ENCODE data around the gene FCHSD2. TPM values are rescaled to one million over a fixed set of nuclear protein-coding genes. Genes with fewer than 3 reads are reported as not detected.
"Not testable (repeated sequence)": the region's sequence is repeated elsewhere in the genome, so short reads cannot be mapped to it uniquely, and the experiment has no call there.

Gene FCHSD2
- total RNA-seq, 1 donor from 2014 or later = 13.1 TPM

DNA sequence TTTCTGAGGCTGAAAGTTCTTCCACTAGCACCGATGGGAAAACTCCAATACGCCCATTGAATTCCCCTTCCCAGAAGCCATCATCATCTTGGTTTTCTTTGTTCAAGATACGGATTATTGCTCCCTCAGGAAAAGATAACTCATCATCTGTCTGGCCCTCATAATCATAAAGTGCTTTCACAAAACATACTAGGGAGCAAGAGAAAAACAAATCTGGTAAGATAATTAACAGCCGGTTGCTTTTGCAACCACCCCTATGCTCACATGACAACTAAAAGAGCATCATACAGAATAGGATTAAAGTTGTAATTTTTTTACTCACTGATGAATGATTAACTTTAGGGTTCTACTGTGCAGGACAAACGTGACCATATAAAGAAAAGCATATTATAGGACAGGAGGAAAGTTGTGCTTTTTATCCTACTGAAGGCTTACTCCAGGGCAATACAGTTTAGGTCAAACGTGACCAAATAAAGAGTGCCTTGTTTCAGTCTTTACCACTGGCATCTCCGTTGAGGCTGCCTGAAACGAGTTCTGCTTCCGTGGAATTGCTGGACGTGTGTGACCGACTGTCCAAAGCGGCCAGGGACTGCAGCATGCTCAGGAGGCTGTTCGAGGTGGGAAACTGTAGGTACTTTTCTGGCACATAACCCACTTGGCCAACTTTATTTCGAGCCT lies 299.3 kb downstream of the FCHSD2 start:
- DNase-seq (ENCODE audit: low read depth) = no peak

DNA sequence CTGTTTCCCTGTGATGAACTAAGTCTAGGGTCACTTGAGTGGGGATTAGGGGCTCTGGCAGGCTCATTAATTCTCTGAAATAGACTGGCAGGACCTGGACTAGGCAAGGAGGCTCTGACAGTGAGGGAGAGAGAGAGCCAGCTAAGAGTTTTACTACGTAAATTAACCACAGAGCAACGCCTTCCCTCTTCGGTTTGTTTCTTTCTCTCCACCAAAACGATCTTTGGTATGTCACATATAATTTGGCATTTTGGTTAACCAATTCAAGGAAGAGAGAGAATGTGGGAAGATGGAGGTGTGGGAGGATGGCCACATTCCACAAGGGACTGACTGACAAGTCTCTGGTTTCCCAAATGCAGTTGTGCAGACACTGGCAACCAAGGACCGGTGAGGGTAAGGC lies 300.0 kb downstream of the FCHSD2 start:
- no peak for DNase-seq (ENCODE audit: low read depth)

DNA sequence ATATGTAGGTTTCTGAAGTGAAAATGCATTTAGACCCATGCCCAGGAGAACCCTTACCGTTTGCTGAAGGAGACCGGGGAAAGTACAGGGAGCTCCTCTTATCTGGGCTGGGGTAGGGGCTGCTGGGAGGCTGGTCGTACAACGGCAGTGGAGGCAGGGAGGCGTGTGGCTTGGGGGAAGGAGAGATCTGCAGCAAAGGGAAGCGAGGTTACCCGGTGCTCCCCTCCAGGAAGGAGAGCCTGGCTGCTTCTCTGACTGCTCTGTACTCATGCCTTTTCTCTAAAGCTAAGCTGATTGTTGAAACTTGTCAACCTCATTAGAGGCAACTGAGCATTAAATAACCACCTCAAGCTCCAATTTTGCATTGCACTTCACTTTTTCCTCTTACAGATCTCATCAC lies 300.7 kb downstream of the FCHSD2 start:
- no peak for DNase-seq (ENCODE audit: low read depth)

DNA sequence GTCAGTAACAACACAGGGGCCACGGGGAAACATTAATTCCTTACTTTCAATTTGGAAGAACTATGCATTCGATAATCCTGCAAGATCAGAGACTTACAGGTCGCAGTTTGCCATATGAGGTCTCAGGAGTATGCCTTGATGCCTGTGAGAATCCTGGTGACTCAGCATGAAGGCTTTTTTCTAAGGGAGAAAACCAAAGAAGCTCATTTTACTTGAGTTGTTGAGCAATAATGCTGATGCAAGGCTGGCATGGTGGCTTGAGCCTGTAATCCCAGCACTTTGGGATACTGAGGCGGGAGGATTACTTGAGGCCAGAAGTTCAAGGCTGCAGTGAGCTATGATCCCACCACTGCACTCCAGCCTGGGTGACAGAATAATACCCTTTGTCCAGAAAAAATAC lies 301.3 kb downstream of the FCHSD2 start:
- peak; percentile 38 for DNase-seq (ENCODE audit: low read depth)

DNA sequence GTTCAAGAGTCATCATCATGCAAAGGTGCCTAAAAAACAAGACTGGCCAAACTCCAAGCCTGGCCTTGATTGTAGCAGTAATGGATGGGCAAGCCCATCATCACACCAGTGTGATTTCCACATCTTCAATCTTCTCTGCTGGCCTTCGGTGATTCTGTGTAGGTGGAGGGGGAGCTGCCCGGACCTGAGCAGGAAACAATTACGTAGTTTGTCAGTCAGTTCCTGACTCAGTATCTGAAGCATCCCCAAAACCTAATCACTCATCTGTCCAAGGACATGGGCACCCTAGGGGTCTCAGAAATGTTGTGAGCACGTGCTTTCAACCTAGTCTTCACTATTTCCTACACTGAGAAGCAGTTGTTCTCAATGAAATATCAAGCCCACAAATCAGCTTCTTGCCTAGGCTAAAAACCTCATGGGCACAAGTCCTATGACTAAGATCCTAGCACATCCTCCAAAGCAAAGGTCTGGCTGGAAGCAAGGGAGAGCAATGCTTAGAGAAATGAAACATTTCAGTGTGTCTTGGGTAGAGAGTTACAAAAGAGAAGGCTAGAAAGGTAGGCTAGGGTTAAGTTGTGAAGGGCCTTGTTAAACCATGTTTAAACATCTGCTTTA lies 303.3 kb downstream of the FCHSD2 start:
- no peak for DNase-seq (ENCODE audit: low read depth)

DNA sequence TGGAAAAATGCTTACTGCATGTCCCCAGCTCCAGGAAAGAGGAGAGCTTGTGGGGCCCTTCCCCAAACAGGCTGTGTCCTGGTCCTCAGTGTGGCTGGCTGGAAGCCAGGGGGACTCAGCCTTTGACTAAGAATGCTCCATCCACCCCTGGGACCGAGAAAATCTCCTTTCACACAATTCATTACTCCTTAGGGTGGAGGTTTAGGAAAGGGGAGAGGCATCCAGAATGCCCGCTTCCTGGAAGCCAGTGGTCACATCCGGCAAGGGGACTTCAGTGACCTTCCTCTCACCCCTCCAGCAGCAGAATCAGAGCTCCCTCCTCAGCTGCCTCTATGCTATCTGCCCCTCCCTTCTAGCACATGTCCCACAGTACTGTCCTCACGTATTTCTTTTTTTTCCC lies 306.0 kb downstream of the FCHSD2 start:
- no peak for DNase-seq (ENCODE audit: low read depth)

DNA sequence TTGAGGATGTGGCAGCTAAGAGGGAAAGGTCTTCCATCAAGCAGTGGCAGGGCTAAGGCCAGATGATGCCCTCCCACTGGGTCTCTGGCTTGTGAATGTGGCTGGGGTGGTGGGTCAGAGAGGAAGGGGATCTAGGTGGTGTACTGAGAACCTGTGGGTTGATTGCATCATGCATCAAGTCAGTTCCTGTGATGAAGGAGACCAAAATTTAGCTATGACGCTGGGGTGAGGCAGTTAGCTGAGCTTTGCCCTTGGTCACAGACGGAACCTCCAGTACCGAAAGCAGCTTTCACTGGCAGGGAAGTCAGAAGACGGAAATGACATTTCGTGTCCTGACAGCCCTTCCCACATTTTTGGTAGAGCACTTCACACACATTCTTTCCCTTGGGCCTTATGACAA lies 307.2 kb downstream of the FCHSD2 start:
- no peak for DNase-seq (ENCODE audit: low read depth)

DNA sequence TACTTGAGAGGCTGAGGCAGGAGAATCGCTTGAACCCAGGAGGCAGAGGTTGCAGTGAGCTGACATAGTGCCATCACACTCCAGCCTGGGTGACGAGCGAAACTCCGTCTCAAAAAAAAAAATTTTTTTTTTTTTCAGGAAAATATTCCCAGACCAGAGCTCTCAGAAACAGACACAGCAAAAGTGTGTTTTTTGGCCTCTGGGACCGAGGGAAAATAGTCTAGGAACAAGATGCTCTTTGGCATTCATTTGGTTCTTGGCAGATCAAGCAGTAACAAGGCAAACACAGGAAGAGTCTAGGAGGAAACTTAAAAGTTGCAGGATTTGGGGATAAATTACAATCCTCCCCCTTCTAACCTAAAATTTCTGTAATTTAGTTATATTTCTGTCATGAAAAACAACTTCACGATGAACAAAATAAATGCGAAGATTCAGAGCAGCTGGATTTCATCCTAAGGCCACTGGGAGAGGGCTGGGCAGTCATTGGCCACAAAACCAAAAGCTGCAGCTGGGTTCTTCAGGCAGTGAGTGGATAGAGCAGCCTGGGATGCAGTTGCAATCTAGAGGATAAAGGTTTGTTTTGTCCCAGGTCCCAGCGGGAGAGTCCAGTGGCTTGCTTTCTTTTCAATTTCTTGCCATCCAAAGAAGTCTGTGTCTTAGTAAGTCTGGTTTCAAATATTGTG lies 308.2 kb downstream of the FCHSD2 start:
- no peak for DNase-seq (ENCODE audit: low read depth)

DNA sequence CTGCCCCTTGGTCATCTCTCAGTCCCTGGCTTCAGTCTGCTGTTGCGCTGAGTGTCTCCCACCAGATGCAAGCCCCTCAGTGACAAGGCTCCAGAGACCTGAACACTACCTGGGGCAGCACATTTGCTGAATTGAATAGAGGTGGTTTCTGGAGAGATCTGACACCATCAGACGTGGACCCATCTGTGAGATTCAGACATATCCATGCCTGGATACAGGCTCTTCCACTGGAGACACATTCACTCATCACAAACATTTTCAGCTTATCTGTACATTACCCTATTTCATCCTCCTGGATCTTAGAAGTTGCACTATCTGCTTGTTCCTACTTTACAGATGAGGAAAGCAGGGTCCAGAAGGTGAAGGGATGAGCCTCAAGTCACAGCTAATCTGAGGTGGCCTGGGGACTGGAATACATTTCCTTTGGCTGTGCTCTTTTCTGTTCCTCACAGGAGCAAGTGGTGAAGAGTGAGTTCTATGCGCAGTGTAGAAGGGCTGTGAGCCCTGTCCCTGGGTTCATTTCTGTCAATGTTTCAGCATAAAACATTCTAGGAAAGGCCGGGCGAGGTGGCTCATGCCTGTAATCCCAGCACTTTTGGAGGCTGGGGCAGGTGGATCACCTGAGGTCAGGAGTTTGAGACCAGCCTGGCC lies 308.9 kb downstream of the FCHSD2 start:
- no peak for DNase-seq (ENCODE audit: low read depth)

DNA sequence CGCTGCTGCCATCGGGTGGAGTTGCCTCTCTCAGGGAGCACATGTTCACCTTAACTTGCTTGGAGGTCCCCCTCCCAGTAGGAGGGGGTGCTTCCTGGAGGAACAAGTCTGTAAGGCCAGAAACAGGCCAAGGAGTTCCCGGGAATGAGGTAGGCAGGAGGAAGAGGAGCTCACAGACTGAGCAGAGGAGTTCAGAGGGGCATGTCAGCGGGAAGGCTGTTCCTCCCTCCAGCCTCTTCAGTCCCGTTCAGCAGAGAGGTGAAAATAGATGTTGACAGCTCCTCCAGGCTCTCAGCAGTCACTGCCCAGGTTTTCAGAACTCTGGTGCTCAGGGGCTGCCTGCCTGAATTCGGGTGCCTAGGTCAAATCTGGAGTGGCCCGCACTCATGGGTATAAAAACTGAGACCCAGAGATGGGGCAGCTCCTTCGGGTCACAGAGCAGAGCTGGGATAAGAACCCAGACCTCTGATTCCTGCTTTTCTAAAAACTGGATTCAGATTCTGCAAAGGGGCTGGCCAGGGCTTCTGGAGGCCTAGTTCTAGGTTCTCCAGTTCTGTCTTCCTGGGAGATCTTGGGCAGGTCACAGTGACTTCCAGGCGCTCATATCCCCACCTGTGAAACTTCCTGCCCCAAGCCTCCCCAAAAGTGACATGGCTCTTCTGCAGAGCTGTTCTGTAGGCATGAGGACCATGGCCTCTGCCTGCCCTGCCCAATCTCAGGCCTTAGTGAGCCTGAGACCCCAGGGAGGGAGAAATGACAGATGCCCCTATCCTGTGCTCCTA lies 309.6 kb downstream of the FCHSD2 start:
- DNase-seq (ENCODE audit: low read depth) = no peak

DNA sequence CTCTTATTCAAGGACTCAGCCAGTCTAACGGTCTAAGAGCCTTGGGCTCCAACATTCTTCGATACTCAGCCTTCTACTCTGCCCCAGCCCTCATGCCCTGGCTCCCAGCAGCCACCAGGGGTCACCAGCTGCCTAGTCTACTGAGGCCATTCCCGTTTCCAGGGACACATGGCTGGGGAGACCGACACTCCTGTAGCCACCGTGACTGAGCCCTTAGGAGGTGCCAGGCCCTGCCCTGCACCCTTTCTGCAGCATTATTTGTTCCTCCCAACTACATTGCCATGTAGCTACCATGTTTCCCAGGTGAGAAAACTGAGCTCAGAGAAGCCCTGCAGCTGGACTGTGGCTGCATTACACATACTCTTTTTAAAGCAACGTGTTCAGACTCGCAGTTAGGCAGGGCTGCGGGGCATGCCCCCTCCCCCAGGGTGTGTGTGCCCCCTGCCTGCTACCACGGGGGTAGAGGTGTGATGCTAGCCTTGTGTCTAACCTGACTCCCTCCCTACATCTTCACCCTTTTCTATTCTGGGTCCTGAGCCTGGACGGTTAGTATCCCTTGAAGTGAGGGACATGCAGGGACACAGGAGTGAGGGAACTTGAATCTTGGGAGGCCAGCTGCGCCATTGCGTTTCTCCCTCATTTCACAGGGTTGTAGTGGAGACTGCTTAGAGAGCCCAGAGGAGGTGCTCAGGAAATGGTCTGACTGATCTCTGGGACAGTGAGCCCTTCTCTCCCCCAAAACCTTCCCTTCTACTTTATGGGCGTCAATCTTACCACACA lies 310.4 kb downstream of the FCHSD2 start:
- peak; percentile 81 for DNase-seq (ENCODE audit: low read depth)

DNA sequence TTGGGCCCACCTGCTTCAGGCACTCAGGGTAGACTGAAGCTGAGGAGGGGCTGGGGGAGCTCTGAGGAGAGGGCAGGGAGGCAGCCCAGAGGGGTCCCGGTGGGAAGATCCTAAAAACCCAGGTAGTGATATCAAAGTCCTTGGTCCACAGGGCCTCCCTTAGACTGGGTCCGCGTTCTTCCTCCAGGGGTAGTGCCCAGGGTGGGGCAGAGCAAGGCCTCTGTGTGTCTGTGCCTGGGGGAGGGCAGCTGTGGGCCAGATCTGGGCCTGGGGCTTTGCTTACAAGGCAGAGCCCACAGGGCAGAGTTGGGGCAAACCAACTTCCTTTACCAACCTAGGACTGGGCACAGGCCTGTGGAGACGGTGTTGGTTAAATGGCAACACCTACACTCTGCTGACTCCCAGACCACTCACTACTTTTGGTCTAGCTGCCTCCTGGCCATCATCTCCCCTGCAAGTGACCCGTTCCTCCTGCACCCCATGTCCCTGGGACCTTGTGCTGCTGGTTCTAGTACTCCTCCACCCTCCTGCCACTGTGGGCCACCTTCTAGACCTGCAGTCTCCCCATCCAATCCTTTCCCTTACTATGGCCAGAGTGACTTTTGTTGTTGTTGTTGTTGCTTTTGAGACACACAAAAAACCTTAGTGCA lies 312.1 kb downstream of the FCHSD2 start:
- no peak for DNase-seq (ENCODE audit: low read depth)

DNA sequence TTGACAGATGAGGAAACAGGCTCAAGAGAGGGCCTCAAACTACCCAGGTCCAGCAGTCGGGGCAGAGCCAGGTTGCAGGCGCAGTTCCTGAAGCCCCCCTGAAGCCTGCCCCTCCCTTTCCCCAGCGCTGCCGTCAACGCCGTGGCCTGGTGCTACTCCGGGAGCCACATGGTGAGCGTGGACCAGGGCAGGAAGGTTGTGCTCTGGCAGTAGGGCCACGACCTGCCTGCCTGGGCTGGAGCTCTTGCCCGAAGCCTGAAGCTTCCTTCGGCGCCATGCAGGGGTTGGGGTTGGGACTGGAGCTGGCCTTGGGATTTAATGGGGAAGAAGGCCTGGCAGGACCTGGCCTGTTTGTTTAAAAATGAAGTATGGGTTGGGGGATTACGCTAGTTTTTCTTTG lies 312.9 kb downstream of the FCHSD2 start:
- DNase-seq (ENCODE audit: low read depth) = no peak

DNA sequence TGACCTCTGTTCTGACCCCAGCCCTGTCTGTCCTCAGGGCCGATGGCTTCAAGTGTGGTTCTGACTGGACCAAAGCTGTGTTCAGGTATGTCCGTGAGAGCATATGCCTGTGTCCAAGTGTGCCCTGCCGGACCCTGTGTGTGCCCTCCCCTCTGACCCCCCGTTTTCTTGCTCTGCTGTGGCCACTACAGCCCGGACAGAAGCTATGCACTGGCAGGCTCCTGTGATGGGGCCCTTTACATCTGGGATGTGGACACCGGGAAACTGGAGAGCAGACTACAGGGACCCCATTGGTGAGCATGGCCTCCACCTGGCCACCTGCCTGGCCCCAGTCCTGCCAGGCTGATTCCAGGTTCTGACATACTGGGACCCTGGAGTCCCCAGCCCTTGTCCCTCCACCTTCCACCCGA lies 313.4 kb downstream of the FCHSD2 start:
- no peak for DNase-seq (ENCODE audit: low read depth)

DNA sequence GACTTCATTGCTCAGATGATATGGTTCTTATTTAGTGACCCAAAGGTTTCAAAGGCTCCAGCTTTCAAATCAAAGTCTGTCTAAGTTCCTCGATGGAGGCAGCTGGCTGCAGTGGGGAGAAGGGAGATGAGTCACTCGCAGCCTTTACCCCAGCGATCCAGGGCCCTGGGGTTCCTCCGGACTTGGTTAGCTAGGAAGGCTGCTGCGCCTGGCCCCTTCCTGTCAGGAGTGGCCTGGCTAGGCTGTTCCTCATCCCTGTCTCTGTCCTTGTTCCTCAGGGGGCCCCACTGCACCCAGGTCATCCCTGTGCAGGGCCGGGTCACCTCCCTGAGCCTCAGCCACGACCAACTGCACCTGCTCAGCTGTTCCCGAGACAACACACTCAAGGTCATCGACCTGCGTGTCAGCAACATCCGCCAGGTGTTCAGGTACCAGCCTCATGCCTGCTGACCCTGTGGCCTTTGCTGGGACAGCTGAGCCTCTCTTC lies 314.0 kb downstream of the FCHSD2 start:
- peak; percentile 57 for DNase-seq (ENCODE audit: low read depth)

DNA sequence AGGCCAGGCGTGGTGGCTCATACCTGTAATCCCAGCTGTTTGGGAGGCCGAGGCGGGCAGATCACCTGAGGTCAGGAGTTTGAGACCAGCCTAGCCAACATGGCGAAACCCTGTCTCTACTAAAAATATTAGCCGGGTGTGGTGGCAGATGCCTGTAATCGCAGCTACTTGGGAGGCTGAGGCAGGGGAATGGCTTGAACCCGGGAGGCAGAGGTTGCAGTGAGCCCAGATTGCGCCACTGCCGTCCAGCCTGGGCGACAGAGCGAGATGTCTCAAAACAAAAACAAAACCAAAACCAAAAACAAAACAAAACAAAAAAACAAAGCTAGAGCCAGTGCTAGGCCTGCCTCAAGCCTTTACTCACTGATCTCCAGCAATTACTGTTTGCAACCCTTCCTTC lies 314.5 kb downstream of the FCHSD2 start:
- not testable (repeated sequence) for DNase-seq (ENCODE audit: low read depth)

DNA sequence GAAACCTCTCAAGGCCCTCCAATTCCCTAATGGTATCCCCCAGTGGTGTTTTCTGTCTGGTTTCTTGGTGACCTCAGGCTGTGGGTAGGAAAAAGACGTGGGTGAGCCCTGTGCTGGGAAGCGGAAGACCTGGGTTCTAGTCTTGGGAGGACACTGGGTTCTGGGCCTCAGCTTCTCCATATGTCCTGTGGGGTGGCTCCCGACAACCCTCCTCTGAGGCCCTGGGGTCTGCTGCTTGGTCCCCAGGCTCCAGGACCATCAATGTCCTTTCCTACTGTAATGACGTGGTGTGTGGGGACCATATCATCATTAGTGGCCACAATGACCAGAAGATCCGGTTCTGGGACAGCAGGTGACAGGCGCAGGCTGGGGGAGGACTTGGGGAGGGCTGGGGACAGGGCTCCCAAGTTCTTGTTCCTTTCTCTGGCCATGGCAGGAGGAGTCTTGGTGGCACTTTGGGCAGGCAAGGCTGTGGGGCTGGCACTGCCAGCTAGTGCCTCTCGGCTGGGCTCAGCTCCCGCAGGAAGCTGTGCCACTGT lies 315.1 kb downstream of the FCHSD2 start:
- DNase-seq (ENCODE audit: low read depth) = no peak

DNA sequence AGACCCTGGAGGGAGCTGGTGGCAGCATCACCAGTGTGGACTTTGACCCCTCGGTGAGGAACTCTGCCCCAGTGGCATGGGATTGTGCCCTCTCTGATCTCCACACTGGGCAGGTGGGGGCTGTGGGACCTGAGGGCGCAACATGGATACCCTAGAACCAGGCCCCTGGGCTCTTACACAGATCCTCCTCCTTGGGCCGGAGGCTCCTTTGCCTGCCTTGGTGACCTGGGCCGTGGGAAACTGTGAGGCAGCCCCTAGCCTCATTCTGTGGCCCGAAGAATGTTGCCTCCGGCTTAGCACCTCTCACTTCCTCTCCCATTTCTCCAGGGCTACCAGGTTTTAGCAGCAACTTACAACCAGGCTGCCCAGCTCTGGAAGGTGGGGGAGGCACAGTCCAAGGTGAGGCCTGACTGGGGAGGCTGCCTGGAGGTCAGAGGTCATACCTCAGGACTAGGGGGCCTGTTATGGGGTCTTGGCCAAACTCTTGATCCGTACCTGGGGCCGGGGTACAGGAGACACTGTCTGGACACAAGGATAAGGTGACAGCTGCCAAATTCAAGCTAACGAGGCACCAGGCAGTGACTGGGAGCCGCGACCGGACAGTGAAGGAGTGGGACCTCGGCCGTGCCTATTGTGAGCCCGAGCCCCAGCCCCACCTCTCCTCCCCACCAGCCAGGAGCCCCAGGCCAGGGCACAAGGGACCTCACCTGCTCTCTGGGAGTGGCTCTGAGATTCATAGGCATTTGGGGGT lies 315.8 kb downstream of the FCHSD2 start:
- DNase-seq (ENCODE audit: low read depth) = no peak

DNA sequence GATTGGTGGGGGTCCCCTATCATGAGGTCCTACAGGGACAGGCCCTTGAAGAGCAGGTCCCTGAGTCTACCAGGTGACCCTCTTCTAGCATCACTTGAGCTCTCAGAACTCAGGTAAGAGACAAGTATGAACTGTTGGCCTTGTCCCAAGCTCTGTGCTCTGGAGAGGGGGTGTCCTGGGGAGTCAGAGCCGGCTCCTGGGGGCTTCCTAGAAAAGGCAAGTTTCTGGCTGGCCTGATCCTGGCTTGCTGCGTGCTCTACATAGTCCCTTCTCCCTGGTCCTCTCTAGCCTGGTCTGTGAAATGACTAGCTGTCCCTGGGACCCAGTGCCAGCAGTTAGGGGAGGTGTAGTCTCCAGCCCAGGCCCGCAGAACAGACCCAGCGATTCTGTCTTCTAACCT lies 316.5 kb downstream of the FCHSD2 start:
- DNase-seq (ENCODE audit: low read depth) = no peak
